ENCODE results near the gene C20orf96.
"Not testable (repeated sequence)": the region's sequence is repeated elsewhere in the genome, so short reads cannot be mapped to it uniquely, and the experiment has no call there.

Gene C20orf96

DNA sequence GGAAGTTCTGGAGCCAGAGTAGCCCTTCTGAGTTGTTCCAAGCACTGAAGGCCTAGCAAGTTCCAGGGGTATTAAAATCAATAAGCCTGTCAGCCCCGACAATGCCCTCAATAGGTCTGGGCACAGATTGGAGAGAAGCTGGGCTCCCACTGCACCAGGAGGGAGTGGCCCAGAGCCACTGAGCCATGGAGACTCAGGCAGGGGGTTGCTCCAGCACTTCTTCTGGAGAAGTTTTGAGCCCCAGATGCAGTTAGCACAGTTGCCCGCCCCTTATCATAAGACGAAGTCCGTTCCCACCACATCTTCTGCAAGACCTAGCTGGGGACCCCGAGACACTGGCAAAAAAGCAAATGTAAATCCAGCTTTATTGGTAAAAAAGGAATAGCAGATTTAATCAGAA lies 20.0 kb downstream of the C20orf96 start:
- Histone ChIP-seq H3K9ac (ENCODE audit: low read length in 5 of 5) (peak overlapping the region in 1 of 5 donors; percentile 41), H3K4me1 (ENCODE audit: control insufficient read depth in 5 of 5, insufficient read depth in 5 of 5, low read length in 5 of 5) (peaks cover 3 to 25% (median 24%) of the 10 kb centered on the region in 5 donors), H3K9me3 (ENCODE audit: control insufficient read depth in 5 of 5, low read length in 5 of 5) (no peaks in the 10 kb centered on the region), H3K27me3 (ENCODE audit: control insufficient read depth in 5 of 5, insufficient read depth in 4 of 5, low read length in 5 of 5) (no peaks in the 10 kb centered on the region), H3K4me3 (ENCODE audit: low read depth in 1 of 5, low read length in 5 of 5) (no peak overlapping the region), H3K27ac (ENCODE audit: low read depth, low read length) (no peak overlapping the region), H3K36me3 (ENCODE audit: control insufficient read depth in 5 of 5, insufficient read depth in 5 of 5, low read length in 5 of 5) (peaks cover 0 to 5% (median under 1%) of the 10 kb centered on the region in 5 donors)

DNA sequence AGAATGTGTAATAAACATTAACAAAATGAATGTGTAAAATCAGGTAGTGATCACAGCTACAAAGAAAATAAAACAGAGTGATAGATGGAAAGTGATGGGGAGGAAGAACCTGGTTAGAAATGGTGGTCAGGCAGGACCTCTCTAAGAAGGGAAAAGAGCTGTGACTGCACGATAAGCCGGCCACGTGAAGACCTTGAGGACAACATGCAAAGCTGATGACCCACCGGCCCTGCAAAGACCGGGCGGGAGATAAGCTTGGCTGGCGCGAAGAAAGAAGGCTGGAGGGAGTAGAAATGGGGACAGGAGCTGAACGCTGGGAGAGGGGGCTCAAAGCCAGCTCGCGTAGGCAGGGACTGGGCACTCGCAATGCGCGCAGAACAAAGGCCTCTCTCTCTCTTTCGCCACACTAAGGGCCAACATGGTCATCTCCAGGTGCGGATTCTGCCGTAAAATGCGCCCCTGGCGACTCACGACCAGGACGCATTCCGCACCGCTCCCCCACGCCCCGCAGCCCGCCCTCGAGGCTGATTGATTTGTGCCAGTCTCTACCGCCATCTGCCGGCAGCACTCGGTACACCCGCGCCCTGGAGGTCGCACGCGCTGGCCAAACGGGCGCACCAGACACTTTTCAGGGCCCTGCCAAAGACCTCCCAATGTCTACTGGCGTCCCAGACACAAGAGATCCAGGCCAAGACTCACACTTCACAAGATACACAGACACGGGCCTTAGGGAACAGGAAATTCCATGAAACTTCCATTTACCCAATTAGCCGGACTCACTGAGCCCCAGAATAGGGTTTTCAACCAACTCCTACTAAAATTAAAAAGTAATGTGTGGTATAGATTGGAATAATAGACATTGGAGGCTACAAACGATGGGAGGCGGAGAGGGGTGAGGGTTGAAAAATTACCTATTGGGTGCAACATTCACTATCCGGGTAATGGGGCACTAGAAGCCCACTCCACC lies 23.7 kb downstream of the C20orf96 start:
- Histone ChIP-seq H3K9ac (ENCODE audit: low read length in 5 of 5) (peak overlapping the region in 4 of 5 donors; percentile 20 to 77 (median 64)), H3K27ac (ENCODE audit: low read depth, low read length) (peak overlapping the region; percentile 76), H3K9me3 (ENCODE audit: control insufficient read depth in 5 of 5, low read length in 5 of 5) (no peaks in the 10 kb centered on the region), H3K36me3 (ENCODE audit: control insufficient read depth in 5 of 5, insufficient read depth in 5 of 5, low read length in 5 of 5) (no peaks in the 10 kb centered on the region), H3K4me1 (ENCODE audit: control insufficient read depth in 5 of 5, insufficient read depth in 5 of 5, low read length in 5 of 5) (peaks cover 3 to 26% (median 24%) of the 10 kb centered on the region in 5 donors), H3K4me3 (ENCODE audit: low read depth in 1 of 5, low read length in 5 of 5) (peak overlapping the region; percentile 66 to 77 (median 75)), H3K27me3 (ENCODE audit: control insufficient read depth in 5 of 5, insufficient read depth in 4 of 5, low read length in 5 of 5) (no peaks in the 10 kb centered on the region)

DNA sequence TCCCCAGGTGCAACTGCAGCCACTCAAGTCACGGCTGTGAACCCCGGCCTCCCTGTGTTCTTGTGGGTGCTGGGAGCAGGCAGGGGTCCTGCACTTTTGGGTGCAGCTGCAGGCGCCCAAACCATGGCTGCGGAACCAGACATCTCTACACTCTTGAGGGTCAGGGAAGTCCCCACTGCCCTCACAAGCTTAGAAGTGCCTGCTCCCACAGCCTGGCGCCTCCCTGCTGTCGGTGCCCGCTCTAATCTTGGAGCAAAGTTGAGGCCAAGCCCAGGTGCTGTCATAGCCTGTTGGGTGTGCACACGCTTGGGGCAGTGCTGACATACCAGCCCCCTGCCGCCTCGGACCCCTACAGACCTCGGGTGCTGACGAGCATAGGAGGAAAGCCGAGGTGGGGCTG lies 26.8 kb downstream of the C20orf96 start:
- Histone ChIP-seq H3K9ac (ENCODE audit: low read length in 5 of 5) (no peak overlapping the region), H3K27ac (ENCODE audit: low read depth, low read length) (no peak overlapping the region), H3K4me3 (ENCODE audit: low read depth in 1 of 5, low read length in 5 of 5) (no peak overlapping the region), H3K36me3 (ENCODE audit: control insufficient read depth in 5 of 5, insufficient read depth in 5 of 5, low read length in 5 of 5) (no peaks in the 10 kb centered on the region), H3K27me3 (ENCODE audit: control insufficient read depth in 5 of 5, insufficient read depth in 4 of 5, low read length in 5 of 5) (no peaks in the 10 kb centered on the region), H3K4me1 (ENCODE audit: control insufficient read depth in 5 of 5, insufficient read depth in 5 of 5, low read length in 5 of 5) (peaks cover 7 to 37% (median 29%) of the 10 kb centered on the region in 5 donors), H3K9me3 (ENCODE audit: control insufficient read depth in 5 of 5, low read length in 5 of 5) (no peaks in the 10 kb centered on the region)

DNA sequence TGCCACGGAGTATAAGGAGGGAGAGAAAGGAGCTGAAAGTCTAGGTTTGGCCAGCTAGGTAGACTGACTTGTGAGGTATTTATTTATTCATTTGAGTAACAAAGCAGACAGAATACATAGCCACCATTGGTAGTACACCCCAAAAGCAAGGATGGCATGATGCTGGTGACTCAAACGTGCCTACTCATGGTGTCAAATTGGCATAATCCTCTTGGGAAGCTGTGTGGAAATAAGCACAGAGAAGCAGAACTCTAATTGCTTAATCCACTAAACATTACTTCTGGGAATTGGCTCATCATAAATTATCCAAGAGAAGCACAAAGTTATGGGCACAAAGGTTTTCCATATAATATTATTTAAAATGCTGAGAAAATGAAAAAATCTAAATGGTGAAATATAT lies 30.6 kb downstream of the C20orf96 start:
- Histone ChIP-seq H3K27ac (ENCODE audit: low read depth, low read length) (peak overlapping the region; percentile 54), H3K9me3 (ENCODE audit: control insufficient read depth in 5 of 5, low read length in 5 of 5) (no peaks in the 10 kb centered on the region), H3K27me3 (ENCODE audit: control insufficient read depth in 5 of 5, insufficient read depth in 4 of 5, low read length in 5 of 5) (no peaks in the 10 kb centered on the region), H3K4me3 (ENCODE audit: low read depth in 1 of 5, low read length in 5 of 5) (no peak overlapping the region), H3K9ac (ENCODE audit: low read length in 5 of 5) (no peak overlapping the region), H3K4me1 (ENCODE audit: control insufficient read depth in 5 of 5, insufficient read depth in 5 of 5, low read length in 5 of 5) (peaks cover 0 to 32% (median 23%) of the 10 kb centered on the region in 5 donors), H3K36me3 (ENCODE audit: control insufficient read depth in 5 of 5, insufficient read depth in 5 of 5, low read length in 5 of 5) (no peaks in the 10 kb centered on the region)

DNA sequence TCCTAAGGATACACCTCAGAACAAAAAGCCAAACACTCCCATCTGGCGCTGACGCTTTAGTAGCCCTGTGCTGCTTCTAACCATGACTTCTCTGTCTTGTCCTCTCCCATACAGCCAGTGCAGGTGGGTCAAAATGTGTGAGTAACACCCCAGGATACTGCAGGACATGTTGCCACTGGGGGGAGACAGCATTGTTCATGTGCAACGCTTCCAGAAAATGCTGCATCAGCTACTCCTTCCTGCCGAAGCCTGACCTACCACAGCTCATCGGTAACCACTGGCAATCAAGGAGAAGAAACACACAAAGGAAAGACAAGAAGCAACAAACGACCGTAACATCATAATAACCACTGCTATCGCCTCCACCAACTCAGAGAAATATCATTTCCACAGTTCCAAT lies 31.6 kb downstream of the C20orf96 start:
- no peaks in the 10 kb centered on the region for H3K36me3 ChIP-seq (ENCODE audit: control insufficient read depth in 5 of 5, insufficient read depth in 5 of 5, low read length in 5 of 5)
- peaks cover 0 to 32% (median 23%) of the 10 kb centered on the region in 5 donors for H3K4me1 ChIP-seq (ENCODE audit: control insufficient read depth in 5 of 5, insufficient read depth in 5 of 5, low read length in 5 of 5)
- H3K9me3 ChIP-seq (ENCODE audit: control insufficient read depth in 5 of 5, low read length in 5 of 5), result no peaks in the 10 kb centered on the region
- peak overlapping the region; percentile 54 for H3K27ac ChIP-seq (ENCODE audit: low read depth, low read length)
- no peak overlapping the region for H3K9ac ChIP-seq (ENCODE audit: low read length in 5 of 5)
- no peaks in the 10 kb centered on the region for H3K27me3 ChIP-seq (ENCODE audit: control insufficient read depth in 5 of 5, insufficient read depth in 4 of 5, low read length in 5 of 5)
- no peak overlapping the region for H3K4me3 ChIP-seq (ENCODE audit: low read depth in 1 of 5, low read length in 5 of 5)

DNA sequence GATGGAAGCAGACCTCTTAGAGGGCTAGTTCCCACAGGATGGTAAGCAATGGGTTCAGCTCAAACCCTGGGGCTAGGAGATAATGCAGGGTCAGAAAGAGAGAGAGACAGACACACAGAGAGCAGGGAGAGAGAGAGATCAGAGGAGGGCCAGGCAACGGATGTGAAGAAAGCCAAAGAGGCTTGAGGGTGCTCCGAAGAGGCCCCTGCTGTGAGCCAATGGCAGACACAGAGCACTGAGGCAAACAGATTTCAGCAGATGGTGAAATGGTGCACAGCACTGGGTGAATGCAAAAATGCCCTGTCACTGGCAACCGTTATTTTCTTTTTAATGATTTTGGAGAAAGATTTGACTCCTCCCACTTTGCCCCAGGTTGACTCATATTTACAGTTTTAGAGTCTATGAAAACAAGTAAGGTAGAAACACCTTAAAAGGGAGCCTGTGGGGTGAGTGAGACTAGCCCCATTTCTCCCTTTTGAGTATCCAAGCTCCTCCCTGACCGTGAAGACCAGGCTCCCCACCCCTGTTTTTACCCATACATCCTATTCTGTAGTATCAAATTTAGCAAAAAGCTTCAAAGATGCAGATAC lies 32.2 kb downstream of the C20orf96 start:
- no peak overlapping the region for H3K9ac ChIP-seq (ENCODE audit: low read length in 5 of 5)
- H3K9me3 ChIP-seq (ENCODE audit: control insufficient read depth in 5 of 5, low read length in 5 of 5), result no peaks in the 10 kb centered on the region
- H3K4me3 ChIP-seq (ENCODE audit: low read depth in 1 of 5, low read length in 5 of 5), result peak overlapping the region in 1 of 5 donors; percentile 13
- H3K36me3 ChIP-seq (ENCODE audit: control insufficient read depth in 5 of 5, insufficient read depth in 5 of 5, low read length in 5 of 5), result no peaks in the 10 kb centered on the region
- peak overlapping the region; percentile 44 for H3K27ac ChIP-seq (ENCODE audit: low read depth, low read length)
- peaks cover 0 to 32% (median 23%) of the 10 kb centered on the region in 5 donors for H3K4me1 ChIP-seq (ENCODE audit: control insufficient read depth in 5 of 5, insufficient read depth in 5 of 5, low read length in 5 of 5)
- H3K27me3 ChIP-seq (ENCODE audit: control insufficient read depth in 5 of 5, insufficient read depth in 4 of 5, low read length in 5 of 5), result no peaks in the 10 kb centered on the region

DNA sequence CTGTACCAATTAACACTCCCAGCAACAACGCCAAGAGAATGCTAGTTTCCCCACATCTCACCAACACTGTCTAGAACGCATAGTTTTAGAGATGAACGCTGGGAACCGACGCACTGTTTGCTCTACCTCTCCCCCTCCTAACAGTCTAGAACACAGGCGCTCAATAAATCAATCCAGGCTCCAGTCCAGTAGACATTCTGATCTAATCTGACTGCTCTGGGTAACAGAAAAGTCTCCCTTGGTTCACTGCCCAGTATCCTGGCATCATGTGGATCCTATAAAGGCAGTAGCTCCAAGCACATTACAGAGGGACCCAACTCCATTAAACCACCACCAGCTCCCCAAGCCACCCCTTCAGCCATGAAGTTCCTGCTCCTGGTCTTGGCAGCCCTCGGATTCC lies 33.1 kb downstream of the C20orf96 start, which contains the start of gene DEFB132:
DEFB132 (plus strand) TSS at position 306 of the 400 bp plus-strand sequence; CDS start at position 361, 55 bp downstream.
- Histone ChIP-seq H3K27me3 (ENCODE audit: control insufficient read depth in 5 of 5, insufficient read depth in 4 of 5, low read length in 5 of 5) (no peaks in the 10 kb centered on the region), H3K9ac (ENCODE audit: low read length in 5 of 5) (no peak within 1 kb of the TSS), H3K4me1 (ENCODE audit: control insufficient read depth in 5 of 5, insufficient read depth in 5 of 5, low read length in 5 of 5) (peaks cover 0 to 32% (median 23%) of the 10 kb centered on the region in 5 donors), H3K4me3 (ENCODE audit: low read depth in 1 of 5, low read length in 5 of 5) (peak within 1 kb of the TSS in 1 of 5 donors; percentile 13), H3K9me3 (ENCODE audit: control insufficient read depth in 5 of 5, low read length in 5 of 5) (no peaks in the 10 kb centered on the region), H3K27ac (ENCODE audit: low read depth, low read length) (peak within 1 kb of the TSS; percentile 44), H3K36me3 (ENCODE audit: control insufficient read depth in 5 of 5, insufficient read depth in 5 of 5, low read length in 5 of 5) (no peaks in the 10 kb centered on the region)

DNA sequence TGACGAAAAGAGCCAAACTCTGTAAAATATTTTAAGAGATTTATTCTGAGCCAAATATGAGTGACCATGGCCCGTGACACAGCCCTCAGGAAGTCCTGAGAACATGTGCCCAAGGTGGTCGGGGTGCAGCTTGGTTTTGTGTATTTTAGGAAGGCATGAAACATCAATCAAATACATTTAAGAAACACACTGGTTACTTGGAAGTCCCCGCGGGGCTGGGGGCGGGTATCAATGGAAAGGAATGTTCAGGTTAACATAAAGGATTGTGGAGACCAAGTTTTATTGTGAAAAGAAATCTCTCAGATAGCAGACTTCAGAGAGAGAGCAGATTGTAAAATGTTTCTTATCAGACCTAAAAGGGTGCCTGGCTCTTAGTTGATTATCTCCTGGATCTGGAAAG lies 37.1 kb downstream of the C20orf96 start:
- not testable (repeated sequence) for H3K4me3 ChIP-seq (ENCODE audit: low read depth in 1 of 5, low read length in 5 of 5); H3K9ac ChIP-seq (ENCODE audit: low read length in 5 of 5); H3K27me3 ChIP-seq (ENCODE audit: control insufficient read depth in 5 of 5, insufficient read depth in 4 of 5, low read length in 5 of 5); H3K27ac ChIP-seq (ENCODE audit: low read depth, low read length); H3K36me3 ChIP-seq (ENCODE audit: control insufficient read depth in 5 of 5, insufficient read depth in 5 of 5, low read length in 5 of 5); H3K9me3 ChIP-seq (ENCODE audit: control insufficient read depth in 5 of 5, low read length in 5 of 5)
- peaks cover 0 to 14% (median 9%) of the 10 kb centered on the region in 5 donors for H3K4me1 ChIP-seq (ENCODE audit: control insufficient read depth in 5 of 5, insufficient read depth in 5 of 5, low read length in 5 of 5)

DNA sequence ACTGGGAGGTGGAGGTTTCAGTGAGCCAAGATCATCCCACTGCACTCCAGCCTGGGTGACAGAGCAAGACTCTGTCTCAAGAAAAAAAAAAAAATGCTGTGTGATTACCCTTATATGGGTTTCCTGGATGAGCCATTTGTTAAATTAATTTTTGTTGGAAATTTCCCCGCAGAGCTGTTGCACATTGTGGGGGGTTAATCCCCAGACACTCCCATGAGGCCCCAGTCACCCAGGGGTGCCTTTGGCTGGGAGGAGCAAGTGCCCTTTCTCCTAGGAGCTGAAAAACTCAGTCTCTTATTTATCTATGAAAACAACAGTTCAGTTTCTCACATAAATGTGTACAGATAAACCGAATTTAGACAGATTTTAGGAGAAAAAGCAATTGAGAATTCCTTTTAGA lies 37.7 kb downstream of the C20orf96 start:
- Histone ChIP-seq H3K27ac (ENCODE audit: low read depth, low read length) (no peak overlapping the region), H3K36me3 (ENCODE audit: control insufficient read depth in 5 of 5, insufficient read depth in 5 of 5, low read length in 5 of 5) (no peaks in the 10 kb centered on the region), H3K27me3 (ENCODE audit: control insufficient read depth in 5 of 5, insufficient read depth in 4 of 5, low read length in 5 of 5) (no peaks in the 10 kb centered on the region), H3K9ac (ENCODE audit: low read length in 5 of 5) (no peak overlapping the region), H3K4me1 (ENCODE audit: control insufficient read depth in 5 of 5, insufficient read depth in 5 of 5, low read length in 5 of 5) (peaks cover 0 to 8% (median 3%) of the 10 kb centered on the region in 5 donors), H3K4me3 (ENCODE audit: low read depth in 1 of 5, low read length in 5 of 5) (no peak overlapping the region), H3K9me3 (ENCODE audit: control insufficient read depth in 5 of 5, low read length in 5 of 5) (no peaks in the 10 kb centered on the region)

DNA sequence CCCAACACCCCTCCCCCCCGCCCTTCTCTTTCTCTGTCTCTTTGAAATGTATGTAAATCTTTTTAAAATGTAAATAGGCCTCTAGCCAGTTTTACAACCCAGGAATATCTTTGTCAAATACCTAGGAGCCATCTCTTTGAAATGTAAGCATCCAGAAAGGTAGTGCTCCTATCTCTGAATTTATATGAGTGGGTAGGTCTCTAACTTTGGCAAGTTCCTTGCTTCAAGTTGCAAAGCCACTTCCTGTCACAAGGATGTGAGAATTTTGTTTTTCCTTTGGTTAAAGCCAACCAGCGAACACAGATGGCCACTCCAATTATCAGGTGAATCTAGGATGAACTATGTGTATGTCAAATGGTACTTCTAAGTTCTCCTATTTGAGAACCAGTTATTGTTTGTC lies 39.2 kb downstream of the C20orf96 start:
- H3K4me3 ChIP-seq (ENCODE audit: low read depth in 1 of 5, low read length in 5 of 5), result no peak overlapping the region
- H3K9ac ChIP-seq (ENCODE audit: low read length in 5 of 5), result no peak overlapping the region
- H3K27ac ChIP-seq (ENCODE audit: low read depth, low read length), result no peak overlapping the region
- H3K9me3 ChIP-seq (ENCODE audit: control insufficient read depth in 5 of 5, low read length in 5 of 5), result peaks cover 0 to 6% (median 0%) of the 10 kb centered on the region in 5 donors
- no peaks in the 10 kb centered on the region for H3K4me1 ChIP-seq (ENCODE audit: control insufficient read depth in 5 of 5, insufficient read depth in 5 of 5, low read length in 5 of 5)
- H3K27me3 ChIP-seq (ENCODE audit: control insufficient read depth in 5 of 5, insufficient read depth in 4 of 5, low read length in 5 of 5), result no peaks in the 10 kb centered on the region
- no peaks in the 10 kb centered on the region for H3K36me3 ChIP-seq (ENCODE audit: control insufficient read depth in 5 of 5, insufficient read depth in 5 of 5, low read length in 5 of 5)
